Measurements from ENCODE around the gene DIAPH2. TPM values are rescaled to one million over a fixed set of nuclear protein-coding genes. Genes with fewer than 3 reads are reported as not detected.

DIAPH2 gene
- total and polyA plus RNA-seq, 2 of the 13 experiments (the other 11 are each of a cell fraction or from before 2014, with no cell fraction given) = 2.1 to 8.5 TPM

DNA sequence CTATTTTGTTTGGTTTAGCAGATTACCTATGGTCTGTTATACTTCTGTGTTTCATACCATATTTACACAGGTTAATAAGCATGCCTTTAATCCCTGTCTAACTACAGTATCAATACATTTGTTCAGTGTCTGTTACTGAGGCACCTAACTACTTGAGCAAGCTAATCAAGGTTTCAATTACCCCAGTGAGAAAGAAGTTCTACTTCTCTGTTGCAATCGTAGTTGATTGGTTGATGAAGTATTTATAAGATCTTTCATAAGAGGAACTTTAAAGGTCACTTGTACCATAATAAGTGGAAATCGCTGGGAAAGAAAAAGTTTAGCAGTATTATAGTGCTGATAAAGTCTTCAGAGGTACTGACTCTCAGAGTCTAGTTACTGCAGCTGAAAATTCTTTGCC, 689.6 kb downstream of the DIAPH2 start:
- no peak for FAIRE-seq
- no peak overlapping the region for H3K9ac ChIP-seq (ENCODE audit: insufficient read depth, low read depth, low read length)
- ChIA-PET CTCF (ENCODE audit: low intra/inter-chr PET ratio, low total read pairs) (no interaction called here), POLR2A (no interaction called here)
- H4K20me1 ChIP-seq (ENCODE audit: insufficient read depth, low read length) = no peaks in the 10 kb centered on the region
- H3K36me3 ChIP-seq (replicated peaks in 1 of 2; ENCODE audit: control insufficient read depth in 1 of 2, insufficient read depth in 2 of 2, low read length in 2 of 2) = no peaks in the 10 kb centered on the region
- no peaks in the 10 kb centered on the region for H3K79me2 ChIP-seq (ENCODE audit: insufficient read depth, low read length)
- ATAC-seq = no peak
- no peak overlapping the region for H3K4me3 ChIP-seq (replicated peaks in 1 of 3; ENCODE audit: insufficient read depth in 1 of 3, low read depth in 2 of 3, low read length in 3 of 3)
- H3K4me2 ChIP-seq (ENCODE audit: low read depth, low read length) = no peak overlapping the region
- no peak overlapping the region for H3K27ac ChIP-seq (ENCODE audit: extremely low read length, insufficient read depth, low read length)
- H2AFZ ChIP-seq (ENCODE audit: low read length) = no peak overlapping the region
- in situ Hi-C loops (cut with HindIII; ENCODE audit: extremely low pct_ligation_motif_present, low pct_unique_long_range_greater_than_20kb) (no loop called here), intact Hi-C loops (cut with micrococcal nuclease; ENCODE audit: unreplicated experiment) (no loop called here)
- TF ChIP-seq, protein P1, sequence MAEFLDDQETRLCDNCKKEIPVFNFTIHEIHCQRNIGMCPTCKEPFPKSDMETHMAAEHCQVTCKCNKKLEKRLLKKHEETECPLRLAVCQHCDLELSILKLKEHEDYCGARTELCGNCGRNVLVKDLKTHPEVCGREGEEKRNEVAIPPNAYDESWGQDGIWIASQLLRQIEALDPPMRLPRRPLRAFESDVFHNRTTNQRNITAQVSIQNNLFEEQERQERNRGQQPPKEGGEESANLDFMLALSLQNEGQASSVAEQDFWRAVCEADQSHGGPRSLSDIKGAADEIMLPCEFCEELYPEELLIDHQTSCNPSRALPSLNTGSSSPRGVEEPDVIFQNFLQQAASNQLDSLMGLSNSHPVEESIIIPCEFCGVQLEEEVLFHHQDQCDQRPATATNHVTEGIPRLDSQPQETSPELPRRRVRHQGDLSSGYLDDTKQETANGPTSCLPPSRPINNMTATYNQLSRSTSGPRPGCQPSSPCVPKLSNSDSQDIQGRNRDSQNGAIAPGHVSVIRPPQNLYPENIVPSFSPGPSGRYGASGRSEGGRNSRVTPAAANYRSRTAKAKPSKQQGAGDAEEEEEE (CRISPR knock-in tag; IDR thresholded peaks at IDR 0.05; ENCODE audit: borderline replicate concordance) = no peak
- TF ChIP-seq ZNF10 (CRISPR knock-in tag; IDR thresholded peaks at IDR 0.05; ENCODE audit: borderline replicate concordance, low read depth) (no peak), ZNF766 (CRISPR knock-in tag; IDR thresholded peaks at IDR 0.05; ENCODE audit: borderline replicate concordance) (no peak), TBX3 (IDR thresholded peaks at IDR 0.05; ENCODE audit: borderline replicate concordance) (no peak), FOXM1 (CRISPR knock-in tag; IDR thresholded peaks at IDR 0.05) (no peak), MEIS1 (CRISPR knock-in tag; IDR thresholded peaks at IDR 0.05; ENCODE audit: borderline replicate concordance) (no peak), FOXC1 (CRISPR knock-in tag; IDR thresholded peaks at IDR 0.05; ENCODE audit: borderline replicate concordance) (no peak), BRCA1 (CRISPR knock-in tag; IDR thresholded peaks at IDR 0.05) (no peak)
- TF ChIP-seq, protein P2, sequence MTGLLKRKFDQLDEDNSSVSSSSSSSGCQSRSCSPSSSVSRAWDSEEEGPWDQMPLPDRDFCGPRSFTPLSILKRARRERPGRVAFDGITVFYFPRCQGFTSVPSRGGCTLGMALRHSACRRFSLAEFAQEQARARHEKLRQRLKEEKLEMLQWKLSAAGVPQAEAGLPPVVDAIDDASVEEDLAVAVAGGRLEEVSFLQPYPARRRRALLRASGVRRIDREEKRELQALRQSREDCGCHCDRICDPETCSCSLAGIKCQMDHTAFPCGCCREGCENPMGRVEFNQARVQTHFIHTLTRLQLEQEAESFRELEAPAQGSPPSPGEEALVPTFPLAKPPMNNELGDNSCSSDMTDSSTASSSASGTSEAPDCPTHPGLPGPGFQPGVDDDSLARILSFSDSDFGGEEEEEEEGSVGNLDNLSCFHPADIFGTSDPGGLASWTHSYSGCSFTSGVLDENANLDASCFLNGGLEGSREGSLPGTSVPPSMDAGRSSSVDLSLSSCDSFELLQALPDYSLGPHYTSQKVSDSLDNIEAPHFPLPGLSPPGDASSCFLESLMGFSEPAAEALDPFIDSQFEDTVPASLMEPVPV (CRISPR knock-in tag; IDR thresholded peaks at IDR 0.05) = no peak
- TF ChIP-seq, protein P3, sequence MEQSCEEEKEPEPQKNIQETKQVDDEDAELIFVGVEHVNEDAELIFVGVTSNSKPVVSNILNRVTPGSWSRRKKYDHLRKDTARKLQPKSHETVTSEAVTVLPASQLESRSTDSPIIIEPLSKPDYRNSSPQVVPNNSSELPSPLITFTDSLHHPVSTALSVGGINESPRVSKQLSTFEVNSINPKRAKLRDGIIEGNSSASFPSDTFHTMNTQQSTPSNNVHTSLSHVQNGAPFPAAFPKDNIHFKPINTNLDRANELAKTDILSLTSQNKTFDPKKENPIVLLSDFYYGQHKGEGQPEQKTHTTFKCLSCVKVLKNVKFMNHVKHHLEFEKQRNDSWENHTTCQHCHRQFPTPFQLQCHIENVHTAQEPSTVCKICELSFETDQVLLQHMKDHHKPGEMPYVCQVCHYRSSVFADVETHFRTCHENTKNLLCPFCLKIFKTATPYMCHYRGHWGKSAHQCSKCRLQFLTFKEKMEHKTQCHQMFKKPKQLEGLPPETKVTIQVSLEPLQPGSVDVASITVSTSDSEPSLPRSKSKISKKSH (CRISPR knock-in tag; IDR thresholded peaks at IDR 0.05; ENCODE audit: borderline replicate concordance) = no peak
- TF ChIP-seq, protein P4, sequence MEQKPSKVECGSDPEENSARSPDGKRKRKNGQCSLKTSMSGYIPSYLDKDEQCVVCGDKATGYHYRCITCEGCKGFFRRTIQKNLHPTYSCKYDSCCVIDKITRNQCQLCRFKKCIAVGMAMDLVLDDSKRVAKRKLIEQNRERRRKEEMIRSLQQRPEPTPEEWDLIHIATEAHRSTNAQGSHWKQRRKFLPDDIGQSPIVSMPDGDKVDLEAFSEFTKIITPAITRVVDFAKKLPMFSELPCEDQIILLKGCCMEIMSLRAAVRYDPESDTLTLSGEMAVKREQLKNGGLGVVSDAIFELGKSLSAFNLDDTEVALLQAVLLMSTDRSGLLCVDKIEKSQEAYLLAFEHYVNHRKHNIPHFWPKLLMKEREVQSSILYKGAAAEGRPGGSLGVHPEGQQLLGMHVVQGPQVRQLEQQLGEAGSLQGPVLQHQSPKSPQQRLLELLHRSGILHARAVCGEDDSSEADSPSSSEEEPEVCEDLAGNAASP (CRISPR knock-in tag; IDR thresholded peaks at IDR 0.05; ENCODE audit: borderline replicate concordance) = no peak
- no peaks in the 10 kb centered on the region for H3K27me3 ChIP-seq (ENCODE audit: control insufficient read depth in 1 of 2, insufficient read depth in 2 of 2, low read length in 2 of 2)
- no TSS peak for BruUV-seq (replicated peaks)
- no peaks in the 10 kb centered on the region for H3K4me1 ChIP-seq (ENCODE audit: insufficient read depth, low read length)
- 75% methylated on average over 2 of the region's 2 CpGs for WGBS (ENCODE audit: low lambda C conversion rate)
- DNase-seq (ENCODE audit: low spot score) = no peak
- no peaks in the 10 kb centered on the region for H3K9me3 ChIP-seq (ENCODE audit: low read length)

Measured in HepG2 (cell line).